ENCODE data around the gene MRGPRD. TPM values are rescaled to one million over a fixed set of nuclear protein-coding genes. Genes with fewer than 3 reads are reported as not detected.

The MRGPRD gene
- total and polyA plus RNA-seq, 10 of the 15 experiments (the other 5 are each of a cell fraction or from before 2014, with no cell fraction given) = not detected

DNA sequence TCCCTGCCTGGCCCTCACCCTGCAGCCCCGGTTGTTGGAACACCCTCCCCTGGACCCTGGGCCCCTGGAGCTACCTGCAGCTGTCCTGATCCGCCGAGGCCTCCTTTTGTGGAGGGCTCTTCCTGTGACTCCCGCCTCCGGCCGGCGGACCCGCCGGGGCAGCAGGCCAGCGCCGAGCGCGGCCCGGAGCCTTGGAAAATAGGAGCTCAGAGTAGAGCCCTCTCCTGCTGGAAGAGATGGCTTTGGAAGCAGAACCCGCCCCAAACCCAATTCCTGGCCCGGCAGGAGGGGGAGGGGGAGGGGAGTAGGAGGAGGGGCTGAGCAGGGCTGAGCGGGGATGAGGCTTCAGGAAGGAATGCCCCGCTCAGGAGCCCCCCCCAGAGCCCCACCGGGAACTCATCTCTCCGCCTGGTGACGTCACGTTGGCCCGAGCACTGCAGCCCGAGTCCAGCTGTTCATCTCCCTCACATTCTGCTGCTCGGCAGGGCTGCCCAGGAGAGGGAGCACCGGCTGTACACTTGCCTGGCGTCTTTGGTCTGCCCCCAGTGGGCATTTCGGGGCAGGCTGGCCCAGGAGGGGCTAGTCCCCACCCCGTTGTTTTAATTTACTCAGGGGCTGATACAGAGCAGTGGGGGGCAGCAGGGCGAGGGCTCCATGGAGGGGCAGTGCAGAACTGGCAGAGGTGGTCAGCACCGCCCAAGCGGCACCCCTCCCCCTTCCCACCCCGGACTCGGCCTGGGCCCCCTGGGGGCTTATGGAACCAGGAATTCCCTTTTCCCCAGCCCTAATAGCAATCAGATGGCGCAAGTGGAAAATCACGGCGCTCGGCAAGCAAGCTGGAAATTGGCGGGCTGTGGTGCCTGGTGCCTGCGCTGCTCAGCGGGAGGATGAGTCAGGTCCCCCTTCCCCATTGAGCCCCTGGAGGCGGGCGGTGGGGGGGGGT, 32.5 kb upstream of the MRGPRD start, which contains the start of gene MRGPRF:
TSS of gene MRGPRF (minus strand) at position 238 of the 943 bp plus-strand sequence. CDS start 3,345 bp downstream, outside the sequence.
- Histone ChIP-seq H3K79me2 (ENCODE audit: control insufficient read depth, insufficient read depth, low read length) (no peaks in the 10 kb centered on the region), H4K20me1 (ENCODE audit: control insufficient read depth, insufficient read depth) (no peaks in the 10 kb centered on the region), H3K4me1 (ENCODE audit: control insufficient read depth, insufficient read depth, low read length) (no peaks in the 10 kb centered on the region), H3K9me3 (replicated peaks; ENCODE audit: control insufficient read depth, insufficient read depth, low read length) (no peaks in the 10 kb centered on the region), H3K27ac (ENCODE audit: control insufficient read depth, insufficient read depth) (no peak within 1 kb of the TSS), H2AFZ (ENCODE audit: control insufficient read depth, low read depth, low read length) (no peak within 1 kb of the TSS), H3K4me3 (no peak within 1 kb of the TSS), H3K9ac (ENCODE audit: control insufficient read depth, insufficient read depth, low read length) (no peak within 1 kb of the TSS), H3K27me3 (replicated peaks in 1 of 2; ENCODE audit: control insufficient read depth in 2 of 2, insufficient read depth in 2 of 2, low read length in 1 of 2) (peaks cover 3 to 4% of the 10 kb centered on the region in 2 experiments; a peak in 3 of 4 replicates), H3K36me3 (ENCODE audit: control insufficient read depth in 2 of 2, insufficient read depth in 2 of 2, low read length in 1 of 2) (no peaks in the 10 kb centered on the region), H3K4me2 (ENCODE audit: control insufficient read depth, insufficient read depth) (no peak within 1 kb of the TSS)
- no peak for FAIRE-seq
- TF ChIP-seq CTCF (IDR thresholded peaks at IDR 0.05 in 2 of 3, conservative IDR thresholded peaks at IDR 0.05 in 1 of 3; ENCODE audit: control insufficient read depth in 2 of 3, extremely low read depth in 1 of 3, insufficient read depth in 1 of 3, low read depth in 3 of 3, low read length in 3 of 3) (peak in 2 of 3 experiments; percentile 7 to 18; a peak in 1 of 6 replicates), CREM (IDR thresholded peaks at IDR 0.05; ENCODE audit: low read depth) (0 out of 2 replicates have a peak, but pooled peaks have one; percentile 11), HDAC2 (IDR thresholded peaks at IDR 0.05) (no peak)
- intact Hi-C loops (cut with micrococcal nuclease; ENCODE audit: unreplicated experiment) (no loop called here), in situ Hi-C loops (cut with MboI) (no loop called here)
- ATAC-seq = peak; percentile 42
- ChIA-PET CTCF (interaction anchor here (1.0 to 1.1 kb wide), 2 partner anchors 16 to 81 kb away, joined by 3 read pairs; no protein-coding TSS in a partner anchor), RAD21 (ENCODE audit: unreplicated experiment) (no interaction called here), SMC1A (ENCODE audit: uncharacterized antibody, unreplicated experiment) (no interaction called here), POLR2A (no interaction called here)
- WGBS (ENCODE audit: insufficient coverage, insufficient replicate concordance, low lambda C conversion rate, missing lambda C conversion rate) = 15% methylated on average over 29 of the region's 43 CpGs
- BruUV-seq (replicated peaks) = no TSS peak
- no peak for DNase-seq (ENCODE audit: low read depth, low spot score)

Data from GM12878 (cell line).